Hepatocyte (in vitro differentiated cells): ENCODE measurements around the gene ZNRF1. TPM values are rescaled to one million over a fixed set of nuclear protein-coding genes. Genes with fewer than 3 reads are reported as not detected.
"Not testable (repeated sequence)": the region's sequence is repeated elsewhere in the genome, so short reads cannot be mapped to it uniquely, and the experiment has no call there.

Experiments used
- DNase-seq: peaks from one replicate; pipeline ENCODE4 v3.0.0-alpha.2; 2016; ENCODE audit warnings: low spot score
- H2AFZ ChIP-seq: fragments of 200-600 bp; sonication (generic); 2 replicates; pipeline ENCODE4 v1.6.0; 2016; ENCODE audit warnings: antibody characterized with exemption, mild to moderate bottlenecking
- H3K27ac ChIP-seq: fragments of 200-600 bp; sonication (generic); 2 replicates; pipeline ENCODE4 v1.5.1; 2016; ENCODE audit warnings: mild to moderate bottlenecking
- H3K27me3 ChIP-seq: fragments of 200-600 bp; sonication (generic); 2 replicates; pipeline ENCODE4 v1.6.1; 2016
- H3K36me3 ChIP-seq: fragments of 200-600 bp; sonication (generic); replicated peaks from 2 replicates; pipeline ENCODE4 v1.5.1; 2016; ENCODE audit warnings: low read depth; ENCODE audit not compliant: insufficient read depth
- H3K4me1 ChIP-seq: fragments of 200-600 bp; sonication (generic); 2 replicates; pipeline ENCODE4 v1.5.1; 2016; ENCODE audit warnings: mild to moderate bottlenecking, moderate library complexity; ENCODE audit not compliant: insufficient read depth
- H3K4me2 ChIP-seq: fragments of 200-600 bp; sonication (generic); 2 replicates; pipeline ENCODE4 v1.6.0; 2016
- H3K4me3 ChIP-seq: fragments of 200-600 bp; sonication (generic); 2 replicates; pipeline ENCODE4 v1.5.1; 2016; ENCODE audit warnings: mild to moderate bottlenecking
- H3K79me2 ChIP-seq: fragments of 200-600 bp; sonication (generic); 2 replicates; pipeline ENCODE4 v1.6.0; 2017; ENCODE audit warnings: mild to moderate bottlenecking
- H3K9me2 ChIP-seq: fragments of 200-600 bp; sonication (generic); replicated peaks from 2 replicates; pipeline ENCODE4 v1.6.0; 2017; ENCODE audit warnings: mild to moderate bottlenecking; ENCODE audit not compliant: insufficient read depth
- H3K9me3 ChIP-seq: fragments of 200-600 bp; sonication (generic); 2 replicates; pipeline ENCODE4 v1.5.1; 2016; ENCODE audit warnings: low read depth, mild to moderate bottlenecking
- H4K20me1 ChIP-seq: fragments of 200-600 bp; sonication (generic); 2 replicates; pipeline ENCODE4 v1.6.0; 2016; ENCODE audit warnings: mild to moderate bottlenecking; ENCODE audit not compliant: insufficient read depth, poor library complexity, severe bottlenecking
- CTCF ChIP-seq: fragments of 200-600 bp; sonication (generic); IDR thresholded peaks from 2 replicates; pipeline ENCODE4 v1.5.1; 2016; ENCODE audit warnings: antibody characterized with exemption, mild to moderate bottlenecking; ENCODE audit not compliant: poor library complexity
- EZH2 ChIP-seq: fragments of 200-600 bp; sonication (generic); IDR thresholded peaks from 2 replicates; pipeline ENCODE4 v1.6.1; 2016; ENCODE audit warnings: antibody characterized with exemption, mild to moderate bottlenecking, borderline replicate concordance
- EZH2phosphoT487 ChIP-seq: fragments of 200-600 bp; sonication (generic); IDR thresholded peaks from one replicate; pipeline ENCODE4 v1.6.1; 2018; ENCODE audit warnings: antibody characterized with exemption, mild to moderate bottlenecking, low read depth, moderate library complexity; ENCODE audit not compliant: unreplicated experiment, severe bottlenecking
- WGBS: methylation state at CpG from one replicate; pipeline ENCODE4 v1.1.6; 2016; ENCODE audit warnings: low lambda C conversion rate; ENCODE audit errors: missing lambda C conversion rate; 5-methylcytosine and 5-hydroxymethylcytosine counted together
- polyA plus RNA-seq: library from polyadenylated mRNA; unstranded; fragments of >200 nt; fragmentation: Nextera tagmentation; extraction: Ambion mirVana; gene quantifications from 2 replicates; pipeline ENCODE4 v1.2.1, GENCODE V29; 2016
- total RNA-seq: library from RNA; depleted of rRNA; stranded (reverse); fragments of >200 nt; gene quantifications from 2 replicates; pipeline ENCODE4 v1.2.3, GENCODE V29; 2014

ZNRF1 gene
- total and polyA plus RNA-seq, 2 experiments from 2014 or later: 23.0 to 46.5 TPM

- H3K9me2 ChIP-seq: no peaks in the 10 kb centered on the region
- WGBS: 69% methylated on average over 4 of the region's 4 CpGs
- no peak for DNase-seq
- H3K4me3 ChIP-seq: no peak overlapping the region
- no peak overlapping the region for H3K27ac ChIP-seq
- no peaks in the 10 kb centered on the region for H3K36me3 ChIP-seq
- H3K4me1 ChIP-seq: no peaks in the 10 kb centered on the region
- H3K27me3 ChIP-seq: no peaks in the 10 kb centered on the region
- H3K9me3 ChIP-seq: no peaks in the 10 kb centered on the region
- no peak for TF ChIP-seq EZH2phosphoT487
- TF ChIP-seq EZH2: no peak
- no peak for TF ChIP-seq CTCF
- H3K79me2 ChIP-seq: peaks cover 2% of the 10 kb centered on the region
- H2AFZ ChIP-seq: no peak overlapping the region
- no peak overlapping the region for H3K4me2 ChIP-seq
- no peaks in the 10 kb centered on the region for H4K20me1 ChIP-seq
These were observed 129.0 kb downstream of the ZNRF1 start for GRCh38 chr16:75127713-75128415.

GRCh38 chr16:75129421-75130149 lies 130.8 kb downstream of the ZNRF1 start:
- WGBS: 71% methylated on average over 5 of the region's 5 CpGs
- not testable (repeated sequence) for H3K79me2 ChIP-seq, H3K36me3 ChIP-seq, H3K9me3 ChIP-seq, H3K27me3 ChIP-seq, H3K4me1 ChIP-seq, DNase-seq, H3K4me2 ChIP-seq, H4K20me1 ChIP-seq, H3K27ac ChIP-seq, H2AFZ ChIP-seq, H3K9me2 ChIP-seq, H3K4me3 ChIP-seq

- Histone ChIP-seq H3K4me2 (no peak overlapping the region), H3K27ac (no peak overlapping the region), H3K4me1 (no peaks in the 10 kb centered on the region), H3K9me2 (no peaks in the 10 kb centered on the region), H3K36me3 (no peaks in the 10 kb centered on the region), H3K79me2 (no peaks in the 10 kb centered on the region), H3K9me3 (no peaks in the 10 kb centered on the region), H3K4me3 (no peak overlapping the region), H4K20me1 (no peaks in the 10 kb centered on the region), H2AFZ (no peak overlapping the region), H3K27me3 (no peaks in the 10 kb centered on the region)
- TF ChIP-seq EZH2 (no peak), EZH2phosphoT487 (no peak), CTCF (no peak)
- WGBS: 86% methylated on average over 9 of the region's 9 CpGs
- DNase-seq: no peak
These were observed 131.4 kb downstream of the ZNRF1 start for GRCh38 chr16:75130150-75130771.

GRCh38 chr16:75131081-75131480 lies 132.3 kb downstream of the ZNRF1 start:
- no peak overlapping the region for H3K27ac ChIP-seq
- H3K36me3 ChIP-seq: no peaks in the 10 kb centered on the region
- WGBS: 68% methylated on average over 7 of the region's 7 CpGs
- H3K4me3 ChIP-seq: no peak overlapping the region
- no peak for TF ChIP-seq CTCF
- no peak for TF ChIP-seq EZH2phosphoT487
- no peak for TF ChIP-seq EZH2
- no peaks in the 10 kb centered on the region for H3K4me1 ChIP-seq
- H3K4me2 ChIP-seq: no peak overlapping the region
- no peak overlapping the region for H2AFZ ChIP-seq
- no peaks in the 10 kb centered on the region for H3K9me3 ChIP-seq
- H4K20me1 ChIP-seq: no peaks in the 10 kb centered on the region
- H3K9me2 ChIP-seq: no peaks in the 10 kb centered on the region
- H3K27me3 ChIP-seq: no peaks in the 10 kb centered on the region
- no peak for DNase-seq
- H3K79me2 ChIP-seq: no peaks in the 10 kb centered on the region
